Measurements from ENCODE around the gene CHST14. TPM values are rescaled to one million over a fixed set of nuclear protein-coding genes. Genes with fewer than 3 reads are reported as not detected.

CHST14 gene
- total and polyA plus RNA-seq, 2 donors from 2014 or later = 11.9 to 14.3 TPM

DNA sequence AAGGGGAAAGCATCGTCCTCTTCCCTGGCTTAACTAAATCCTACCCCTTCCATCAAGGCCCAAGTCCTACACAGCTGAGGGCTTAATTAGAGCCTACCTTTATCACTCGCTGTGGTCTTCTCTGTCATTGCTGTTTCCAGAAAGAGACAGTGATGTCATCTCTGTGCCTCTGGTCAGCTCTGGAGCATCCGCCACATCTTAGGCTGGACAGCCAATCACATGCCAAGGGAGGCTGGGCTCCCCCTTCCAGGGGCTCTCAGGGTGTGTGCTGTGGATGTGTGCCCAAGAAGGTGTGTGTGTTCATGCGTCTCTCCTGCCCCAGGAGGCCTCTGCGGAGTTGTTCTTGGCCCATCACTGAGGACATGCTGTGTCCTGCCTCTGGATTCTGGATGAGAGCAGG, 42.8 kb downstream of the CHST14 start:
- no peaks in the 10 kb centered on the region for H3K9me3 ChIP-seq (ENCODE audit: control insufficient read depth in 2 of 3, insufficient read depth in 1 of 3, low read length in 3 of 3)
- TF ChIP-seq, protein P1, sequence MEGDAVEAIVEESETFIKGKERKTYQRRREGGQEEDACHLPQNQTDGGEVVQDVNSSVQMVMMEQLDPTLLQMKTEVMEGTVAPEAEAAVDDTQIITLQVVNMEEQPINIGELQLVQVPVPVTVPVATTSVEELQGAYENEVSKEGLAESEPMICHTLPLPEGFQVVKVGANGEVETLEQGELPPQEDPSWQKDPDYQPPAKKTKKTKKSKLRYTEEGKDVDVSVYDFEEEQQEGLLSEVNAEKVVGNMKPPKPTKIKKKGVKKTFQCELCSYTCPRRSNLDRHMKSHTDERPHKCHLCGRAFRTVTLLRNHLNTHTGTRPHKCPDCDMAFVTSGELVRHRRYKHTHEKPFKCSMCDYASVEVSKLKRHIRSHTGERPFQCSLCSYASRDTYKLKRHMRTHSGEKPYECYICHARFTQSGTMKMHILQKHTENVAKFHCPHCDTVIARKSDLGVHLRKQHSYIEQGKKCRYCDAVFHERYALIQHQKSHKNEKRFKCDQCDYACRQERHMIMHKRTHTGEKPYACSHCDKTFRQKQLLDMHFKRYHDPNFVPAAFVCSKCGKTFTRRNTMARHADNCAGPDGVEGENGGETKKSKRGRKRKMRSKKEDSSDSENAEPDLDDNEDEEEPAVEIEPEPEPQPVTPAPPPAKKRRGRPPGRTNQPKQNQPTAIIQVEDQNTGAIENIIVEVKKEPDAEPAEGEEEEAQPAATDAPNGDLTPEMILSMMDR (IDR thresholded peaks at IDR 0.05; ENCODE audit: borderline replicate concordance, extremely low read depth, insufficient read depth) = no peak
- no peak overlapping the region for H3K27ac ChIP-seq (ENCODE audit: low read depth in 2 of 2, low read length in 2 of 2)
- no peaks in the 10 kb centered on the region for H3K4me1 ChIP-seq (ENCODE audit: control insufficient read depth in 2 of 3, insufficient read depth in 2 of 3, low read depth in 1 of 3, low read length in 3 of 3)
- no peak for FAIRE-seq
- no peak overlapping the region for H3K9ac ChIP-seq (ENCODE audit: low read length in 3 of 3)
- DNase-seq = no peak
- intact Hi-C loops (cut with DNase I) = no loop called here
- H3K4me3 ChIP-seq (ENCODE audit: low read length in 3 of 3) = no peak overlapping the region
- no peaks in the 10 kb centered on the region for H3K27me3 ChIP-seq (ENCODE audit: control insufficient read depth, insufficient read depth, low read length)
- no peaks in the 10 kb centered on the region for H3K36me3 ChIP-seq (ENCODE audit: control insufficient read depth in 2 of 3, insufficient read depth in 3 of 3, low read length in 3 of 3)

DNA sequence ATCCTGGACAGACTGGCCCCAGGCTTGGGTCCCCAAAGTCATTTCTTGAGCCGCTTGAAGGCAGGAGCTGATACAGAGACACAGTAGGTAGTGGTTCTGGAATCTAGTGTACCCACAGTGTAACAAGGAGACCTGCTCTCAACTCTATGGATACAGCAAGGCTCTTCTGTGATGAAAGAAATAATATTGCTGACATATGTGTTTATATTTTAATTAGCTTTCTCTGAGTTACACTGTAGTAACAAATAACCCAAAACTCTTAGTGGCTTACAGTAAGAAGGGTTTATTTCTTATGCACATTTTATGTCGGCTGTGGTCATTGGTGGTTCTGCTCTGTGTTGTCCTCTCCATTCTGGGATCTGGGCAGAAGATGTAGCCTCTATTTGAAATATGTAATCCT, 45.5 kb downstream of the CHST14 start:
- intact Hi-C loops (cut with DNase I) = no loop called here
- TF ChIP-seq, protein P1 (IDR thresholded peaks at IDR 0.05; ENCODE audit: borderline replicate concordance, extremely low read depth, insufficient read depth) = no peak
- DNase-seq = no peak
- H3K27ac ChIP-seq (ENCODE audit: low read depth in 2 of 2, low read length in 2 of 2) = no peak overlapping the region
- H3K36me3 ChIP-seq (ENCODE audit: control insufficient read depth in 2 of 3, insufficient read depth in 3 of 3, low read length in 3 of 3) = no peaks in the 10 kb centered on the region
- no peak overlapping the region for H3K4me3 ChIP-seq (ENCODE audit: low read length in 3 of 3)
- no peak for FAIRE-seq
- H3K9me3 ChIP-seq (ENCODE audit: control insufficient read depth in 2 of 3, insufficient read depth in 1 of 3, low read length in 3 of 3) = no peaks in the 10 kb centered on the region
- no peaks in the 10 kb centered on the region for H3K27me3 ChIP-seq (ENCODE audit: control insufficient read depth, insufficient read depth, low read length)
- H3K4me1 ChIP-seq (ENCODE audit: control insufficient read depth in 2 of 3, insufficient read depth in 2 of 3, low read depth in 1 of 3, low read length in 3 of 3) = no peaks in the 10 kb centered on the region
- H3K9ac ChIP-seq (ENCODE audit: low read length in 3 of 3) = no peak overlapping the region

Other genes with a start within 250 kb of the CHST14 start
- 11.9 TPM for gene PAK6, start 231.9 kb upstream of the CHST14 start, total RNA-seq
- 8.1 TPM for gene PAK6, start 231.9 kb upstream of the CHST14 start, polyA plus RNA-seq (ENCODE audit: insufficient read depth, low read depth, low replicate concordance)
- not detected for gene ANKRD63, start 187.9 kb upstream of the CHST14 start, total RNA-seq
- gene ANKRD63, start 187.9 kb upstream of the CHST14 start, polyA plus RNA-seq (ENCODE audit: insufficient read depth, low read depth, low replicate concordance) = not detected
- 37.2 TPM for gene PLCB2, start 163.0 kb upstream of the CHST14 start, total RNA-seq
- gene PLCB2, start 163.0 kb upstream of the CHST14 start, polyA plus RNA-seq (ENCODE audit: insufficient read depth, low read depth, low replicate concordance) = 4.4 TPM
- gene INAFM2, start 147.3 kb upstream of the CHST14 start, total RNA-seq = 21.6 TPM
- 14.7 TPM for gene INAFM2, start 147.3 kb upstream of the CHST14 start, polyA plus RNA-seq (ENCODE audit: insufficient read depth, low read depth, low replicate concordance)
- 60.0 TPM for gene CCDC9B, start 130.0 kb upstream of the CHST14 start, total RNA-seq
- 4.7 TPM for gene CCDC9B, start 130.0 kb upstream of the CHST14 start, polyA plus RNA-seq (ENCODE audit: insufficient read depth, low read depth, low replicate concordance)
- not detected for gene PHGR1, start 120.0 kb upstream of the CHST14 start, total RNA-seq
- not detected for gene PHGR1, start 120.0 kb upstream of the CHST14 start, polyA plus RNA-seq (ENCODE audit: insufficient read depth, low read depth, low replicate concordance)
- gene DISP2, start 112.8 kb upstream of the CHST14 start, total RNA-seq = 0.69 TPM
- gene DISP2, start 112.8 kb upstream of the CHST14 start, polyA plus RNA-seq (ENCODE audit: insufficient read depth, low read depth, low replicate concordance) = 0.04 TPM
- 7.4 TPM for gene KNSTRN, start 88.3 kb upstream of the CHST14 start, total RNA-seq
- gene KNSTRN, start 88.3 kb upstream of the CHST14 start, polyA plus RNA-seq (ENCODE audit: insufficient read depth, low read depth, low replicate concordance) = 5.5 TPM
- gene IVD, start 65.2 kb upstream of the CHST14 start, total RNA-seq = 76.9 TPM
- gene IVD, start 65.2 kb upstream of the CHST14 start, polyA plus RNA-seq (ENCODE audit: insufficient read depth, low read depth, low replicate concordance) = 83.0 TPM
- 28.4 TPM for gene BAHD1, start 30.0 kb upstream of the CHST14 start, total RNA-seq
- 13.3 TPM for gene BAHD1, start 30.0 kb upstream of the CHST14 start, polyA plus RNA-seq (ENCODE audit: insufficient read depth, low read depth, low replicate concordance)
- 34.4 TPM for gene CCDC32, start 94.1 kb downstream of the CHST14 start, total RNA-seq
- 35.9 TPM for gene CCDC32, start 94.1 kb downstream of the CHST14 start, polyA plus RNA-seq (ENCODE audit: insufficient read depth, low read depth, low replicate concordance)
- 9.8 TPM for gene RPUSD2, start 98.3 kb downstream of the CHST14 start, total RNA-seq
- gene RPUSD2, start 98.3 kb downstream of the CHST14 start, polyA plus RNA-seq (ENCODE audit: insufficient read depth, low read depth, low replicate concordance) = 12.7 TPM
- 1.1 TPM for gene KNL1, start 123.3 kb downstream of the CHST14 start, total RNA-seq
- 2.5 TPM for gene KNL1, start 123.3 kb downstream of the CHST14 start, polyA plus RNA-seq (ENCODE audit: insufficient read depth, low read depth, low replicate concordance)
- gene RAD51, start 224.2 kb downstream of the CHST14 start, total RNA-seq = 1.1 TPM
- not detected for gene RAD51, start 224.2 kb downstream of the CHST14 start, polyA plus RNA-seq (ENCODE audit: insufficient read depth, low read depth, low replicate concordance)